ENCODE data around the gene EVA1A. TPM values are rescaled to one million over a fixed set of nuclear protein-coding genes. Genes with fewer than 3 reads are reported as not detected.

Gene EVA1A
- total RNA-seq, 1 donor, result not detected

- no peak for DNase-seq (ENCODE audit: low read depth in 2 of 3, low spot score in 2 of 3)
These were observed 39.4 kb downstream of the EVA1A start for GRCh38 chr2:75521225-75521872.

GRCh38 chr2:75519843-75520242, 40.9 kb downstream of the EVA1A start:
- no peak for DNase-seq (ENCODE audit: low read depth in 2 of 3, low spot score in 2 of 3)

GRCh38 chr2:75518638-75519465, 41.9 kb downstream of the EVA1A start:
- DNase-seq (ENCODE audit: low read depth in 2 of 3, low spot score in 2 of 3), result no peak

GRCh38 chr2:75517547-75518230, 43.0 kb downstream of the EVA1A start:
- no peak for DNase-seq (ENCODE audit: low read depth in 2 of 3, low spot score in 2 of 3)

GRCh38 chr2:75516378-75517360, 44.1 kb downstream of the EVA1A start:
- DNase-seq (ENCODE audit: low read depth in 2 of 3, low spot score in 2 of 3), result no peak

- no peak for DNase-seq (ENCODE audit: low read depth in 2 of 3, low spot score in 2 of 3)
These were observed 45.0 kb downstream of the EVA1A start for GRCh38 chr2:75515584-75516368.

GRCh38 chr2:75513616-75514170, 47.0 kb downstream of the EVA1A start:
- no peak for DNase-seq (ENCODE audit: low read depth in 2 of 3, low spot score in 2 of 3)

- DNase-seq (ENCODE audit: low read depth in 2 of 3, low spot score in 2 of 3), result no peak
These were observed 48.1 kb downstream of the EVA1A start for GRCh38 chr2:75512455-75513212.

GRCh38 chr2:75506101-75506697, 54.5 kb downstream of the EVA1A start:
- no peak for DNase-seq (ENCODE audit: low read depth in 2 of 3, low spot score in 2 of 3)

- no peak for DNase-seq (ENCODE audit: low read depth in 2 of 3, low spot score in 2 of 3)
These were observed 55.7 kb downstream of the EVA1A start for GRCh38 chr2:75505012-75505411.

- no peak for DNase-seq (ENCODE audit: low read depth in 2 of 3, low spot score in 2 of 3)
These were observed 57.6 kb downstream of the EVA1A start for GRCh38 chr2:75503048-75503607.

GRCh38 chr2:75500633-75501032, 60.1 kb downstream of the EVA1A start:
- DNase-seq (ENCODE audit: low read depth in 2 of 3, low spot score in 2 of 3), result no peak

GRCh38 chr2:75499534-75499933, 61.2 kb downstream of the EVA1A start:
- DNase-seq (ENCODE audit: low read depth in 2 of 3, low spot score in 2 of 3), result no peak

- no peak for DNase-seq (ENCODE audit: low read depth in 2 of 3, low spot score in 2 of 3)
These were observed 61.8 kb downstream of the EVA1A start for GRCh38 chr2:75498907-75499306.

- DNase-seq (ENCODE audit: low read depth in 2 of 3, low spot score in 2 of 3), result no peak
These were observed 63.5 kb downstream of the EVA1A start for GRCh38 chr2:75497256-75497655.

GRCh38 chr2:75495862-75496261, 64.9 kb downstream of the EVA1A start:
- no peak for DNase-seq (ENCODE audit: low read depth in 2 of 3, low spot score in 2 of 3)

- DNase-seq (ENCODE audit: low read depth in 2 of 3, low spot score in 2 of 3), result no peak
These were observed 66.5 kb downstream of the EVA1A start for GRCh38 chr2:75494137-75494769.
